HCT116 (cell line): ENCODE data around the gene FKBP5. TPM values are rescaled to one million over a fixed set of nuclear protein-coding genes. Genes with fewer than 3 reads are reported as not detected.

Experiments used
- ATAC-seq: fragments of 200-7000 bp; cut with Tn5 transposase; 2 replicates; pipeline ENCODE4 v1.9.1; 2020; ENCODE audit warnings: mild to moderate bottlenecking, moderate library complexity
- BruUV-seq: library from RNA; stranded (reverse); fragments of 400-500 nt; replicated peaks from 2 replicates; lab custom pipeline; 2021; lab: Mats Ljungman, UMichigan
- CTCF ChIA-PET: fragments of 300-600 bp; sonication (Branson Sonifier 250); formaldehyde crosslinking; loops from one replicate; lab custom pipeline; 2021; ENCODE audit warnings: antibody characterized with exemption; lab: Charles Lee
- POLR2A ChIA-PET: fragments of 300-600, 350-600 bp; sonication (Branson Sonifier 250); formaldehyde crosslinking; loops from one replicate; lab custom pipeline; 2021; ENCODE audit warnings: antibody characterized with exemption; lab: Charles Lee
- RAD21 ChIA-PET, 2 experiments: fragments of 300-600 bp; sonication (Branson Sonifier 250); formaldehyde crosslinking; loops; one replicate each; lab custom pipeline; 2023; ENCODE audit warnings: low total read pairs in 2 of 2; ENCODE audit not compliant: uncharacterized antibody in 2 of 2, unreplicated experiment in 2 of 2, low non-redundant PET in 1 of 2; lab: Charles Lee
- DNase-seq: peaks from one replicate; pipeline ENCODE4 v3.0.0-alpha.2; 2010; ENCODE audit warnings: low read depth, low spot score
- H2AFZ ChIP-seq: fragments of 200-600 bp; shearing (Covaris generic), sonication (generic); 2 replicates; pipeline ENCODE4 v1.6.1; 2017; ENCODE audit warnings: low read depth, mixed run types, mixed read lengths, antibody characterized with exemption, low read length; ENCODE audit not compliant: poor library complexity, severe bottlenecking
- H3K27ac ChIP-seq: 2 replicates; pipeline ENCODE4 v1.5.1; 2012; ENCODE audit warnings: low read depth, low read length
- H3K27me3 ChIP-seq: fragments of 200-600 bp; sonication (generic); 2 replicates; pipeline ENCODE4 v1.6.1; 2016; ENCODE audit warnings: mixed run types, low read length, mixed read lengths; ENCODE audit not compliant: insufficient read depth
- H3K36me3 ChIP-seq, 2 experiments: fragments of 200-500 bp in 1 of 2; fragments of 200-600 bp in 1 of 2; sonication (Bioruptor generic) in 1 of 2; sonication (generic) in 1 of 2; 2 replicates each; pipeline versions ENCODE4 v1.5.1 to v1.6.1; 2014 to 2016; ENCODE audit warnings: low read length in 2 of 2, inconsistent platforms in 1 of 2, mixed read lengths in 1 of 2, mixed run types in 1 of 2; ENCODE audit not compliant: insufficient read depth in 2 of 2, control insufficient read depth in 1 of 2
- H3K4me1 ChIP-seq, 2 experiments: fragments of 200-600 bp in 1 of 2; sonication (generic) in 1 of 2; 2 replicates each; pipeline versions ENCODE4 v1.5.1 to v1.6.1; 2012 to 2017; ENCODE audit warnings: low read length in 2 of 2, inconsistent platforms in 1 of 2, mild to moderate bottlenecking in 1 of 2, mixed read lengths in 1 of 2, mixed run types in 1 of 2, moderate library complexity in 1 of 2; ENCODE audit not compliant: insufficient read depth in 2 of 2, control insufficient read depth in 1 of 2
- H3K4me2 ChIP-seq: fragments of 200-600 bp; sonication (generic); 2 replicates; pipeline ENCODE4 v1.6.1; 2017; ENCODE audit warnings: mixed run types, low read length, mixed read lengths
- H3K4me3 ChIP-seq, 2 experiments: fragments of 200-600 bp in 1 of 2; sonication (generic) in 1 of 2; replicated peaks in 1 of 2; 2 replicates each; pipeline ENCODE4 v1.5.1; 2011 to 2016; ENCODE audit warnings: low read length in 2 of 2, control low read depth in 1 of 2, low read depth in 1 of 2, mild to moderate bottlenecking in 1 of 2, mixed read lengths in 1 of 2, mixed run types in 1 of 2
- H3K79me2 ChIP-seq: fragments of 200-600 bp; sonication (generic); 2 replicates; pipeline ENCODE4 v1.6.1; 2017; ENCODE audit warnings: mild to moderate bottlenecking, mixed run types, low read length, moderate library complexity, mixed read lengths; ENCODE audit not compliant: insufficient read depth
- H3K9ac ChIP-seq: fragments of 200-600 bp; sonication (generic); 2 replicates; pipeline ENCODE4 v1.6.1; 2016; ENCODE audit warnings: low read length, mixed read lengths
- H3K9me2 ChIP-seq: fragments of 200-600 bp; sonication (generic), shearing (Covaris generic); 2 replicates; pipeline ENCODE4 v1.6.1; 2017; ENCODE audit warnings: mixed run types, mild to moderate bottlenecking, moderate library complexity; ENCODE audit not compliant: insufficient read depth
- H3K9me3 ChIP-seq, 2 experiments: fragments of 200-500 bp in 1 of 2; fragments of 200-600 bp in 1 of 2; sonication (Bioruptor generic) in 1 of 2; sonication (generic) in 1 of 2; 2 replicates each; pipeline ENCODE4 v1.6.1; 2014 to 2017; ENCODE audit warnings: low read length in 2 of 2, mixed read lengths in 2 of 2, inconsistent platforms in 1 of 2, low read depth in 1 of 2, mild to moderate bottlenecking in 1 of 2, mixed run types in 1 of 2, moderate library complexity in 1 of 2; ENCODE audit not compliant: control insufficient read depth in 1 of 2, insufficient read depth in 1 of 2
- H4K20me1 ChIP-seq: fragments of 200-600 bp; sonication (generic), shearing (Covaris generic); 2 replicates; pipeline ENCODE4 v1.6.1; 2017; ENCODE audit warnings: mixed run types, mild to moderate bottlenecking, moderate library complexity; ENCODE audit not compliant: insufficient read depth
- CBX3 ChIP-seq: IDR thresholded peaks from 2 replicates; pipeline ENCODE4 v1.6.1; 2012; ENCODE audit warnings: low read depth
- CEBPB ChIP-seq: IDR thresholded peaks from 2 replicates; pipeline ENCODE4 v1.6.1; 2012; ENCODE audit warnings: low read depth
- EGR1 ChIP-seq: IDR thresholded peaks from 2 replicates; pipeline ENCODE4 v1.6.1; 2012; ENCODE audit warnings: low read depth
- ELF1 ChIP-seq: IDR thresholded peaks from 2 replicates; pipeline ENCODE4 v1.6.1; 2012; ENCODE audit warnings: low read depth, borderline replicate concordance
- EZH2phosphoT487 ChIP-seq: fragments of 200-600 bp; IDR thresholded peaks from 2 replicates; pipeline ENCODE4 v1.6.1; 2018; ENCODE audit warnings: antibody characterized with exemption, borderline replicate concordance
- POLR2A ChIP-seq: IDR thresholded peaks from 2 replicates; pipeline ENCODE4 v1.7.0; 2011; ENCODE audit warnings: borderline replicate concordance; ENCODE audit not compliant: insufficient read depth, insufficient read length; ENCODE audit errors: extremely low read depth
- POLR2AphosphoS5 ChIP-seq: IDR thresholded peaks from 2 replicates; pipeline ENCODE4 v1.6.1; 2011; ENCODE audit warnings: mild to moderate bottlenecking, low read depth, low read length, moderate library complexity
- RAD21 ChIP-seq: IDR thresholded peaks from 2 replicates; pipeline ENCODE4 v1.6.1; 2012; ENCODE audit warnings: low read depth, mild to moderate bottlenecking
- SP1 ChIP-seq: IDR thresholded peaks from 2 replicates; pipeline ENCODE4 v1.6.1; 2012; ENCODE audit warnings: low read depth
- ZNF274 ChIP-seq: fragments of 200-500 bp; sonication (Bioruptor generic); IDR thresholded peaks from 2 replicates; pipeline ENCODE4 v1.6.1; 2014; ENCODE audit warnings: mild to moderate bottlenecking, low read depth, low read length, inconsistent platforms
- intact Hi-C: fragments of 100-400 bp; cut with micrococcal nuclease; formaldehyde crosslinking; loops from 2 replicates; pipeline ENCODE4 v1.10.0; 2022
- total RNA-seq: library from RNA; stranded (reverse); gene quantifications from one replicate; pipeline ENCODE4 v1.2.1, GENCODE V29; 2021; ENCODE audit not compliant: unreplicated experiment

FKBP5 gene
- total RNA-seq, 1 experiment from 2014 or later = 50.3 TPM

DNA sequence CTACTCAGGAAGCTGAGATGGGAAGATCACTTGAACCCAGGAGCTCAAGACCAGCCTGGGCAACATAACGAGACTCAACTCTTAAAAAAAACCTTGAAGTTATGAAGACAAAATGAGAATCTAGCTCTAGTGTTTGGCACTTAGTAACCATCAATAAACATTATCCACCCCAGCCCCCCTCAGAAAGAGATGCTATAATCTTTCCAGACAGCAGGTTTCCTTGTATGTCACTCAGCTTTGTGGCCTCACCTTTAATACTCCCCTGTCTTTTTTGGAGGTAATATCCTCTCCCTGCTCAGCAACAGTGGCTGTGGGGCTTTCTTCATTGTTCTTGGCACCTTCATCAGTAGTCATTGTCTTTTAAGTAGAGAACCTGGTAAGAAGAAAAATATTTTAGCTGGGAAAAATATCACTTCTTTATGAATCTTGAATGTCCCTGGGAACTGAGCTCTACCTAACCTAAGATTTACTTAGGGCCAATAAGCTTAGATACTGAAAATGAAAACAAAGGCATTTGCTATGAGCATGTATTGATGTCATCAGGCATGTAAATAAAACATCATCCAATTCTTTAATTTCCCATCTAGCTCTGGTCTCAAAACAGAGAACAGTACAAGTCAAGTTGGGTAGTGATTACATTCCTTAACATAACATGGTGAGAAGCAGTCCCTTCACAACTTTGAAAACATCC, 46.1 kb downstream of the FKBP5 start:
- no peaks in the 10 kb centered on the region for H3K4me1 ChIP-seq
- no peak overlapping the region for H3K9ac ChIP-seq
- TF ChIP-seq CEBPB (no peak), EGR1 (no peak)
- H3K36me3 ChIP-seq = peaks cover 6% of the 10 kb centered on the region in 2 experiments; a peak in 3 of 4 replicates
- H3K4me3 ChIP-seq = no peak overlapping the region
- no peaks in the 10 kb centered on the region for H3K9me2 ChIP-seq
- no peaks in the 10 kb centered on the region for H3K9me3 ChIP-seq
- peaks cover 48% of the 10 kb centered on the region for H3K79me2 ChIP-seq
- no peak overlapping the region for H3K27ac ChIP-seq
- H3K27me3 ChIP-seq = no peaks in the 10 kb centered on the region
- H4K20me1 ChIP-seq = 0 out of 2 replicates have a peak, but pooled peaks cover 8% of the 10 kb centered on the region
- H2AFZ ChIP-seq = no peak overlapping the region
- intact Hi-C loops = no loop called here
- no TSS peak for BruUV-seq
- POLR2A ChIA-PET = no interaction called here
- H3K4me2 ChIP-seq = no peak overlapping the region
- RAD21 ChIA-PET = no interaction called here
- DNase-seq (no peak), ATAC-seq (no peak)
- CTCF ChIA-PET = no interaction called here

DNA sequence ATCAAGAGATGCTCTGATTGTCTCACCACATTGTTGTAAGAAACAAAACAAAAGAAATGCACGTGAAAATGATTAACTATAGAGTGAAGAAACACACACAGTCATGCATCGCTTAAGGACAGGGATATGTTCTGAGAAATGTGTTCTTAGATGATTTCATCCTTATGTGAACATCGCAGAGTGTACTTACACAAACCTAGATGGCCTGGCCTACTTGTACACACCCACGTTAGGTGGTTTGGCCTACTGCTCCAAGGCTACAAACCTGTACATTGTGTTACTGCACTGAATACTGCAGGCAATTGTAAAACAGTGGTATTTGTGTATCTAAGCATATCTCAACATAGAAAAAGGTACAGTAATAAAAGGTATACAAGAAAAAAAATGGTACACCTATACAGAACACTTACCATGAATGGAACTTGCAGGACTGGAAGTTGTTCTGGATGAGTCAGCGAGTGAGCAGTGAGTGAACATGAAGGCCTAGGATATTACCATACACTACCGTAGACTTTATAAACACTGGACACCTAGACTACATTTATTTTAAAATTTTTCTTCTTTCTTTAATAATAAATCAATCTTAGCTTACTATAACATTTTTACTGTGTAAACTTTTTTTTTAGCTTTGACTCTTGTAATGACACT, 48.6 kb downstream of the FKBP5 start:
- ATAC-seq (no peak), DNase-seq (no peak)
- Histone ChIP-seq H3K79me2 (peaks cover 28% of the 10 kb centered on the region), H4K20me1 (0 out of 2 replicates have a peak, but pooled peaks cover 4% of the 10 kb centered on the region), H3K9me2 (no peaks in the 10 kb centered on the region), H3K9ac (no peak overlapping the region), H3K36me3 (peaks cover 6 to 17% of the 10 kb centered on the region in 2 experiments), H3K27me3 (no peaks in the 10 kb centered on the region), H3K4me2 (no peak overlapping the region), H3K4me1 (no peaks in the 10 kb centered on the region), H3K4me3 (no peak overlapping the region), H3K9me3 (no peaks in the 10 kb centered on the region), H2AFZ (no peak overlapping the region), H3K27ac (no peak overlapping the region)
- ChIA-PET CTCF (no interaction called here), RAD21 (no interaction called here), POLR2A (no interaction called here)
- intact Hi-C loops = no loop called here
- TF ChIP-seq SP1 (no peak), POLR2A (no peak), ELF1 (no peak), RAD21 (no peak), EGR1 (no peak), CBX3 (no peak), POLR2AphosphoS5 (no peak), ZNF274 (no peak), CEBPB (no peak), EZH2phosphoT487 (no peak)
- BruUV-seq = no TSS peak
